Stimulated activated CD8-positive, alpha-beta memory T cell treated with anti-CD3 and anti-CD28 coated beads, Interleukin-7, amount 100 ng/mL, for 48 hours (primary cell): Measurements from ENCODE around the gene CCNB3.

Experiments used
- DNase-seq, 2 donors: peaks; one replicate each; pipeline ENCODE4 v3.0.0-alpha.2; 2020; ENCODE audit warnings: low read depth in 1 of 2; ENCODE audit errors: extremely low read depth in 1 of 2

CCNB3 gene

GRCh38 chrX:50333308-50333707 lies 128.7 kb downstream of the CCNB3 start:
- no peak for DNase-seq

GRCh38 chrX:50343917-50344316 lies 139.4 kb downstream of the CCNB3 start:
- DNase-seq = no peak

- DNase-seq = no peak
Measured at GRCh38 chrX:50372966-50373365, 168.4 kb downstream of the CCNB3 start.

DNA sequence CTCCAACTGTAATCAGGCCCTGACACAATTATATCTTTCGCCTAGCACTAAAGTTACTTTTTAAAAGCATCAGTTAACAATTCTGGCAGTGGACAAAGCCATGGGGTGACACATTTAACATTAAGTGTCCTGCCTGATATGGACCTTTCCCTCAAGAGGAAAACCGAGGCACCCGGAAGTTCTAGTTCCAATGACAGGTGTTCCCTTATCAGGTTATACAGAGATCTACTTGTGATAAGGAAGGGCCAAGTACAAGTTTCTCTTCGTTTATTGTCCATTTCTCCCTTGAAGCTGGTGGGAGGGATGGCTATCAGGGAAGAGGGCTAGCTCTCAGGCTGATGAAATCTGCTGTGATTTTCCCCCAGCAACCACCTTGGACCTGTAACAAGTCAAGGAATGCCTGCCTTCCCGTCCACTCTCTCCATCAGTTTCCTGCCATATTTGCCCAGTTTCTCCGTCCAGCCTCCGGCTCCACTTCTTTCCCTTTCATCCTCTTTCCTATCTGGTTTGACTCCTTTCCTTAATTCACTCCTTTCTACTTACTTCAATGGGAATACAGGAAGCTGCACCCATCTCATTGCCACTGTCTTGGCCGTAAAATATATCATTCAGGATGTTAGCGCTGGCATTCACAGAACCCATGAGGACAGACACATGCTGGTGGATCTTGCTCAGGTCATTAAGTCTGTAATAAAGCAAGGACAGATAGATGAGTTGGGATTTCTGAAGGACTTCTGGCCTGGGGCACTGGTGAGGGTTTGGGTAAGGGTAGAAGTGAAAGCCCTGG lies 171.1 kb downstream of the CCNB3 start:
- DNase-seq = no peak

GRCh38 chrX:50381729-50382415 lies 177.3 kb downstream of the CCNB3 start:
- DNase-seq = no peak

- DNase-seq = no peak
Measured at GRCh38 chrX:50386520-50386919, 182.0 kb downstream of the CCNB3 start.

DNA sequence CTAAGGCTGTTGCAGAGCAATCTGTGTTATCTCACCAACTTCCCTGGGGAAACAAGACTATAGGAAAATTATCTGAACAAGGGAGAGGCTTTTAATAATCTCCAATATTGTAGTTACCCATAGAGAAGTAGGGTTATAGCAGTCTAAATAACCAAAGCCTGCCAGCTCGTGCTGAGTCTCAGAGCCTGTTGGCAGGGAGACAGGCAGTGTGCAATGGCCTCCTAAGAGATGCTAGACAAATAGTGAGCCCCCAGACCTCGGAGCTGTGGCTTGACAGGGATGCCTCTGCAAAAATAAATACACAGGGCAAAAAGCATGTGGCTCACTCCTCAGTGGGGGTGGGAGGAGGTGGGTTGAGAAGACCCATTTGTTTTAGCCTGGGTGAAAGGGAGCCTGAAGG lies 189.3 kb downstream of the CCNB3 start:
- DNase-seq = no peak
